Dendritic cell treated with granulocyte-macrophage colony-stimulating factor and Interleukin-4, amounts not matched to agents 40 ng/mL and 50 ng/mL, for 4 days (primary cell): ENCODE data around the gene CUEDC2.
"Not testable (repeated sequence)": the region's sequence is repeated elsewhere in the genome, so short reads cannot be mapped to it uniquely, and the experiment has no call there.

Experiments
- H3K27ac Mint-ChIP-seq: one replicate; pipeline ENCODE4 v1.8.0; 2022; ENCODE audit warnings: mild to moderate bottlenecking, mixed read lengths
- H3K27me3 Mint-ChIP-seq: one replicate; pipeline ENCODE4 v1.8.0; 2022; ENCODE audit warnings: mild to moderate bottlenecking, mixed read lengths
- H3K36me3 Mint-ChIP-seq: one replicate; pipeline ENCODE4 v1.8.0; 2022; ENCODE audit warnings: low read depth, mixed read lengths
- H3K4me1 Mint-ChIP-seq: one replicate; pipeline ENCODE4 v1.8.0; 2022; ENCODE audit warnings: low read depth, mixed read lengths
- H3K4me3 Mint-ChIP-seq: one replicate; pipeline ENCODE4 v1.8.0; 2022; ENCODE audit warnings: mild to moderate bottlenecking, moderate library complexity, mixed read lengths
- H3K9me3 Mint-ChIP-seq: one replicate; pipeline ENCODE4 v1.8.0; 2022; ENCODE audit warnings: mixed read lengths
- intact Hi-C: fragments of 100-400 bp; cut with micrococcal nuclease; formaldehyde crosslinking; loops from one replicate; pipeline ENCODE4 v1.15.0; 2022

CUEDC2 gene

DNA sequence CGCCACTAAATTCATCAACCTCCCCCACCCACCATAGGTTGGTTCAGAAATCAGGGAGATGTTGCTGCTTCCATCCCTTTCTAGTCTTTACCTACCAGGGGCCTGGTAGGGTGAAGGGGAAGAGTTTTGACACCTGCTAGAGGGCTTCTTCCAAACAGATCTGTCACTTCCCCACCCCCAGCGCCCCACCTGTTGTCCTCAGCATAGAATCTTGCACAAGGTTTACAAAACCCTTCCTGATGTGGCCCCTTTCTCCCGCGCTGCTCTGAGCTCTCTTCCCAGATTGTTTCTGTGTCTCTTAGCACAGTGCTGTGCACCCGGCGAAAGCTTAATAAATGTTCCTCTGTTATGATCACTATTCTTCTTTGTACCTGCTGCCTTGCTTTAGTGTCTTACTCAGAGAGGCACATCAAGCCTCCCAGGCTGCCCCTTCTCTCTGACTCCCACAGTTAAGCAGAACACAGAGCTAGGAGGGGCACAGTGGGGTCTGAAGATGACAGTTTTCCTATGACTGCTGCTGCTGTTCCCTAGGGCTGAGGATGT lies 30.2 kb upstream of the CUEDC2 start:
- peaks cover 40% of the 10 kb centered on the region for H3K4me1 Mint-ChIP-seq
- no peak overlapping the region for H3K27ac Mint-ChIP-seq
- peaks cover 20% of the 10 kb centered on the region for H3K27me3 Mint-ChIP-seq
- intact Hi-C loops, result no loop called here
- H3K36me3 Mint-ChIP-seq, result peaks cover 6% of the 10 kb centered on the region
- no peaks in the 10 kb centered on the region for H3K9me3 Mint-ChIP-seq
- H3K4me3 Mint-ChIP-seq, result no peak overlapping the region

DNA sequence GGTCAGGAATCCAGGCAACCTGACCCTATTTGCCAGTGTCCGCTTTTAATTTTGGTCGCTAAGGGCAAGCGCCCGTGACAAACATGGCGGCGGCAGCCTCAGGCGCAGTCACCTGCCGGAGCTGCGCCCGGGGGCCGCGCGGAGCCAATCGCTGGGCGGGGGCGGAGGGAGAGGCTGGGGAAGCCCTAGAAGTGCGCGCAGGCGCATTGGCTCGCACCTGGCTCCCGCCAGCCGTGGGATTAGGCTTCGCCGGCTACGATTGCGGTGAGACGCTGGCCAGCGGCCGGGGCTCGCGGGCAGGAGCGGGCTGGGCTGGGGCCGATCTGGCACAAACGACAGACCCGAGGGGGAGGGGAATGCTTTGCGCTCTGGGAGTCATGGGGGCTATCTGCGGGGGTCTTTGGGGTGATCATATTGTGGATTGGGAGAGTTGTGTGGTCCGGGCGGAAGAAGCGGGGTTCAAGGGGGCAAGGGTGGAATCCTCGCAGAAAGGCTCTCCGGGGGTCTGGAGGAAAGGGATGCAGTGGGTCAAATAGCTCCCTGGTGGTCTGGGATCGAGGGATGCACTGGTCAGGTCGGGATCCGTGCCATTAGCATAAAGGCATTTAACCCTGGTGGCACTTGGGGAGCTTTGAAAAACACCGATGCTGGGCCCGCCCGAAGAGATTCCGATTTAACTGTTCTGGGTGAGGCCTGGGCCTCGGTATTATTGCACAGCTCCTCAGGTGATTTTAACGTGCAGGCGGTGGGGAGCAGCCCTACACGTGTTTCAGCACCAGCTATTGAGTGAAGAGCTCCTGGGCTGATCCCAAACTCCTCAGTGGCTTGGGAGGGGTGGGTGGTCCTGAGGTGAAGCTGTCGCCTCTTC lies 29.0 kb upstream of the CUEDC2 start:
- no peaks in the 10 kb centered on the region for H3K9me3 Mint-ChIP-seq
- H3K4me3 Mint-ChIP-seq, result peak overlapping the region; percentile 85
- peaks cover 34% of the 10 kb centered on the region for H3K4me1 Mint-ChIP-seq
- H3K36me3 Mint-ChIP-seq, result peaks cover 6% of the 10 kb centered on the region
- intact Hi-C loops, result no loop called here
- H3K27me3 Mint-ChIP-seq, result peaks cover 20% of the 10 kb centered on the region
- H3K27ac Mint-ChIP-seq, result peak overlapping the region; percentile 89

DNA sequence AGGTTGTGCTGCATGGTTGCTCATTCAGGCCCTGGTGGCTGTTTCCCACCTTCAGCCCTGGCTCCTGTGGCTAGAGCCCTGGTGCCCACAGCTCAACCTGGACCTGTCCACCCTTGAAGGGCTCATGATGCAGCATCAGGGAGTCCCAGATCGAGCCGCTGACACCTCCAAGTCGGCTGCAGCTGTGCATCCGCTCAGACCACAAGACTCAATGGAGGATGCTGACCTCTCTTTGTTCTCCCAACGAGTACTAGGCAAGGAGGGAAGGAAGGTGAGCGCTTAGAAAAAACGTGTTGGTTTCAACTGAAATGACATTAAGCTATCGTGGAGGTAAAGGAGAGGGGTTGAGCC lies 28.4 kb upstream of the CUEDC2 start:
- H3K27ac Mint-ChIP-seq, result peak overlapping the region; percentile 89
- no peaks in the 10 kb centered on the region for H3K9me3 Mint-ChIP-seq
- H3K27me3 Mint-ChIP-seq, result peaks cover 20% of the 10 kb centered on the region
- H3K4me3 Mint-ChIP-seq, result peak overlapping the region; percentile 85
- intact Hi-C loops, result no loop called here
- H3K36me3 Mint-ChIP-seq, result peaks cover 6% of the 10 kb centered on the region
- H3K4me1 Mint-ChIP-seq, result peaks cover 40% of the 10 kb centered on the region

DNA sequence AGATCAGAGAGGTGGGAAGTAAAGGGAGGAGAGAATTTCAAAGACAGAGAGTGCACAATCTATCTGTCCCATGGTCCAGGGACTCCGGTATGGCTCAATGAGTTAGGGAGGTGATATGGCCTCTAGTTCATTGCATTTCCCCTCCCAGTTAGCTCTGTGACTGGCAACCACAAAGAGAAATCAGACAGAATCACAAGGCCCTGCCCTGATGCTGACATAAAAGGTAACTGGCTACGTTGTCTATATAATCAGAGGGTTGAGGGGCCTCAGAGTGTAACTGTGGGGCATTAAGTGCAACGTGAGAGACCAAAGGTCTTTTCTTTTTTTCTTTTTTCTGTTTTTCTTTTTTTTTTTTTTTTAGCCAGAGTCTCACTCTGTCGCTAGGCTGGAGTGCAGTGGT lies 26.3 kb upstream of the CUEDC2 start:
- Mint-ChIP-seq H3K27ac (no peak overlapping the region), H3K4me3 (no peak overlapping the region), H3K36me3 (peaks cover 6% of the 10 kb centered on the region), H3K27me3 (peaks cover 20% of the 10 kb centered on the region), H3K4me1 (peaks cover 52% of the 10 kb centered on the region), H3K9me3 (no peaks in the 10 kb centered on the region)
- intact Hi-C loops, result no loop called here

DNA sequence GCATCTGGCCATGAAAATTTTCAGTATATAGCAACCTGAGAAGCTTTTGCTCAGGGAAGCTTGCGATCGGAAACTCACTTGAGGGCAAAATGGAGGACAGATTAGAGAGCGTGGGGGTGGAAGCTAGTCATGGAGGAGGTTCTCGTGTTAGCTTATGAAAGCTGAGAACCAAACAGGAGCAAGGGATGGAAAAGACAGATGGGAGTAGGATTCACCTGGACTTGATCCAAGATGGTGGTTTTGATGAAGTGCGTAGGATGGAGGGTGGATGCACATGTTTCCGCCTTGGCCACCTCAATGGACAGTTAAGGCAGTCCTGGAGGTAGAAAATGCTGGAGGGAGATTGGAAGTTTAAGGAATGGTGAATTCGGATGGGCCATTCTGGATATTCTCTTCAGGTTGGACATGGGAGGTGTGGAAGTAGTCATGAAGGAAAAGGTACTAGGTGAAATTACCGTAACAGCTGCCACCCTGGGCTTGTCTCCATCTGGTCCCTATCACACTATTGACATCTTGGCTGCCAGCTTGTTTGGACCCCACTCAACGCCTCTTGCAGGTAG lies 25.3 kb upstream of the CUEDC2 start:
- H3K27me3 Mint-ChIP-seq, result peaks cover 11% of the 10 kb centered on the region
- H3K4me1 Mint-ChIP-seq, result peaks cover 52% of the 10 kb centered on the region
- no peak overlapping the region for H3K27ac Mint-ChIP-seq
- intact Hi-C loops, result no loop called here
- H3K36me3 Mint-ChIP-seq, result peaks cover 12% of the 10 kb centered on the region
- no peak overlapping the region for H3K4me3 Mint-ChIP-seq
- no peaks in the 10 kb centered on the region for H3K9me3 Mint-ChIP-seq

DNA sequence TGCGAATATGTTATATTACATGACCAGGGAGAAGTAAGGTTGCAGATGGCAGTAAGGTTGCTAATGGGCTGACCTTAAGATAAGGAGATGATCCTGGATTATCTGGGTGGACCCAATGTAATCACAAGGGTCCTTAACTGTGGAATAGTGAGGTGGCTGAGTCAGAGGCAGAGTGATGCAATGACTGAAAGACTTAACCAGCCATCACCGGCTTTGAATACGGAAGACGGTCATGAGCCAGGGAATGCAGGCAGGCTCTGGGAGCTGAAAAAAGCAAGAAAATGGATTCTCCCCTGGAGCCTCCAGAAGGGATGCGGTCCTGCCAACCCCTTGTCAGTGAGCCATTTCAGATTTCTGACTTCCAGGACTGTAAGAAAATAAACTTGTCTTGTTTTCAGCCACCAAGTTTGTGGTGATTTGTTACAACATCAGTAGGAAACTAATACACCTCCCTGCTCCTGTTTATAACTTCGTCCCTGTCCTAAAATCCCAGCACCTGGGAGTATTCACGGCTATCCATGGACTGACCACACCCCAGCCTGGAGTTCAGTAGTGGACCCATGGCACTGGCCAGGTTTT lies 23.6 kb upstream of the CUEDC2 start:
- peaks cover 5% of the 10 kb centered on the region for H3K36me3 Mint-ChIP-seq
- intact Hi-C loops, result no loop called here

DNA sequence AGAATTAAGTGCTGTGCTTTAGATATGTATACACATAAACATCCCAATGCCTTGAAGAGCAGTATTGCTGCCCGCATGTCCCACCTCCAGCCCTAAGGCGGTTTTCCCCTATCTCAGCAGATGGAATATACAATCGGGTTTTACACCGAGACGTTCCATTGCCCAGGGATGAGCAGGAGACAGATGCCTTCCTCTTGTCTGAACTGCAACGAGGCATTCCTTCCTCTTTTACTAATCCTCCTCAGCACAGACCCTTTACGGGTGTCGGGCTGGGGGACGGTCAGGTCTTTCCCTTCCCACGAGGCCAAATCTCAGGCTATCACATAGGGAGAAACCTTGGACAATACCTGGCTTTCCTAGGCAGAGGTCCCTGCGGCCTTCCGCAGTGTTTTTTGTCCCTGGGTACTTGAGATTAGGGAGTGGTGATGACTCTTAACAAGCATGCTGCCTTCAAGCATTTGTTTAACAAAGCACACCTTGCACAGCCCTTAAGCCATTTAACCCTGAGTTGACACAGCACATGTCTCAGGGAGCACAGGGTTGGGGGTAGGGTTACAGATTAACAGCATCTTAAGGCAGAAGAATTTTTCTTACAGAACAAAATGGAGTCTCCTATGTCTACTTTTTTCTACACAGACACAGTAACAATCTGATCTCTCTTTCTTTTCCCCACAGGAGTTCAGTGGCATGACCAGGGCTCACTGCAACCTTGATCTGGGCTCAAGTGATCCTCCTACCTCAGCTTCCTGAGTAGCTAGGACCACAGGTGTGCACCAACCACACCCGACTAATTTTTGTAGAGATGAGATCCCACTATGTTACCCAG lies 22.5 kb upstream of the CUEDC2 start:
- H3K36me3 Mint-ChIP-seq, H3K9me3 Mint-ChIP-seq, H3K4me3 Mint-ChIP-seq, H3K27me3 Mint-ChIP-seq, intact Hi-C loops: not testable (repeated sequence)
- H3K27ac Mint-ChIP-seq, result peak overlapping the region; percentile 89
- H3K4me1 Mint-ChIP-seq, result peaks cover 52% of the 10 kb centered on the region

More for the DNA sequence above, 23.6 kb upstream of the CUEDC2 start:
- peaks cover 52% of the 10 kb centered on the region for H3K4me1 Mint-ChIP-seq
- H3K4me3 Mint-ChIP-seq, result no peak overlapping the region
- H3K27ac Mint-ChIP-seq, result no peak overlapping the region
- no peaks in the 10 kb centered on the region for H3K27me3 Mint-ChIP-seq
- H3K9me3 Mint-ChIP-seq, result no peaks in the 10 kb centered on the region

DNA sequence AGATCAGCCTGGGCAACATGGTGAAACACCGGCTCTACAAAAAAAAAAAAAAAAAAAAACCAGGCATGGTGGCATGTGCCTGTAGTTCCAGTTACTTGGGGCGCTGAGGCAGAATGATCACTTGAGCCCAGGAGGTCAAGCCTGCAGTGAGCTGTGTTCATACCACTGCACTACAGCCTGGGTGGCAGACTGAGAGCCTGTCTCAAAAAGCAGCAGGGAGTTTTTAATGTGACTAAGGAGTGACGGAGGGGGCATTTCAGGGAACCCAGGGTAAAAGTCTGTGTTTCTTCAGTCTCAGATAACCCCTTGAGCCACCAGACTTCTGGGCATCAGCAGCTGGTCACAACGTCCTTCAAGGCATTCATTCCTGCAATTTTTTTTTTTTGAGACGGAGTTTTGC lies 21.1 kb upstream of the CUEDC2 start:
- Mint-ChIP-seq H3K27ac (peak overlapping the region; percentile 89), H3K9me3 (no peaks in the 10 kb centered on the region), H3K4me1 (peaks cover 61% of the 10 kb centered on the region), H3K4me3 (no peak overlapping the region), H3K36me3 (peaks cover 11% of the 10 kb centered on the region), H3K27me3 (no peaks in the 10 kb centered on the region)
- intact Hi-C loops, result loop anchor here (1.0 to 2.0 kb wide), 2 partner anchors 21 to 26 kb away; partner anchors contain the start of gene CUEDC2

DNA sequence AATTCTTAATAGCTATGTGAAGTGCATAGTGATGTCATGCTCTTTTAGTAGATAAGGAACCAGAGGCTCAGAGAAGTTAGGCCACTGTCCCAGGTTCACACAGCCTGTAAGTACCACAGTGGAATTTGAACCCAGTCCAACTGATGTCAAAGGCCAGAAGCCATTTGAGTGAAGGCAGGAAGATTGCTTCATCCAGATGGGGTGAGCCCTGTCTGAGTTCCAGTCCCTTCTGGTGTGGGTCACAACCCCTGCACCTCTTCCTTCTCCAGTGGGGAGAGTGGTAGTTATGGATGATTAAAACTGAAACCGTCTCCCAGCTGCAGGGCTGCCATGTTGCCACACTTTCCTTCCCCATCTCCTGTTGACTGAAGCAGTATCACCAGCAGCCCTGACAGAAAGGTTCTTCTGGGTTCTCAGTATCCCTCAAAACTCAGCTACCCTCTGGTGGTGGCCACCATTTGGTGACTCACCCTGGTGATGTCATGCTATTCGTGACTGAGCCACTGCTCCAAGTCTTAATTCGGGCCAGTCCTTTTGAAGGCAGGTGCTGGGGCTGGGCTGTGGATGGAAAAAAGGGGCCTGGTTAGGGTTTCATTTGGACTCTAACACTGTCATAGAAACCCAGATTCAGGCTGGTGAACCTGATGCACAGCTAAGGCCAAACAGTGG lies 20.4 kb upstream of the CUEDC2 start:
- Mint-ChIP-seq H3K36me3 (peaks cover 11% of the 10 kb centered on the region), H3K4me3 (peak overlapping the region; percentile 61), H3K27me3 (no peaks in the 10 kb centered on the region), H3K4me1 (peaks cover 61% of the 10 kb centered on the region), H3K9me3 (no peaks in the 10 kb centered on the region), H3K27ac (peak overlapping the region; percentile 89)
- intact Hi-C loops, result loop anchor here (1.0 to 2.0 kb wide), 2 partner anchors 20 to 26 kb away; partner anchors contain the start of gene CUEDC2

DNA sequence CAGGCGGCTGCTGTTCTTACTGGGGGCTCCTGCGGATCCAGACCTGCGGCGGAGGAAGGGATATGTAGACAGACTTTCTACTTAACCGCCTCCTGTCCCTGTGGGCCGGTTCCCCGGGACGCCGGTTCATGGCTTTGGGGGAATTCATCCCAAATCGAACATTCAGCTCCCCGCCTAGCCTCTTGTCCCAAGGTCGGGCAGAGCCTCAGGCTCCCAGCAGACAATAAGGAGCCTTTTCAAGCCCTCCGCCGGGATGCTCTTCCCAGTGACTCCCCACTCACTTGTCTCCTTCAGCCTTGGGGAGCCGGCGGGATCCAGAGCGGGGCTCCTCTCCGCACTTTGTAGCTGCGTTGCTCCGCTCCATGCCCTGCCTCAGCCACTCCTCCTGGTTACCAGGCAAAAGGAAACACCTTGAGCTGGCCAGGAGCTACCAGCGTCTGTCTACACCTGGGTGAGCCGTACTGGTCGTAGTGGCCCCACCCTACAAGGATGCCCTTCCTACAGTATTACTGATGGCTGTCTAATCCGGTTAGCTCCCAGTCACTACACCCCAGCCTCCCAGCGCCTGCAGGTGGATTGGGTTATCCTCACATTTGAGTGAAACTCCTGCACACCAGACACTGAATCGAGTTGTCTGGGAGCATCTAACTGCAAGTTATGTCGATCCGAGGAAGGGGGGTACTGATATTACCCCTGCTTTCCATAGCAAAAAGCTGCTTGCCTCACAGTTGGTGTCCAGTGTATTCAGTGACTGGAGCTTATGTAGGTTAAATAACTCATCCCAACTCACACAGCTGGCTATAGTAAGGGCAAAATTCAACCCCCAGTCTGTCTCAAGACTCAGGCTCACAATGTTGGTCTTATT lies 19.0 kb upstream of the CUEDC2 start, which contains the start of gene C10orf95:
TSS of gene C10orf95 (minus strand) at position 439 of the 865 bp plus-strand sequence. CDS start 450 bp downstream, outside the sequence.
- peak within 1 kb of the TSS; percentile 89 for H3K27ac Mint-ChIP-seq
- intact Hi-C loops, result no loop called here
- peak within 1 kb of the TSS; percentile 83 for H3K4me3 Mint-ChIP-seq
- no peaks in the 10 kb centered on the region for H3K27me3 Mint-ChIP-seq
- no peaks in the 10 kb centered on the region for H3K9me3 Mint-ChIP-seq
- H3K4me1 Mint-ChIP-seq, result peaks cover 59% of the 10 kb centered on the region
- peaks cover 11% of the 10 kb centered on the region for H3K36me3 Mint-ChIP-seq

DNA sequence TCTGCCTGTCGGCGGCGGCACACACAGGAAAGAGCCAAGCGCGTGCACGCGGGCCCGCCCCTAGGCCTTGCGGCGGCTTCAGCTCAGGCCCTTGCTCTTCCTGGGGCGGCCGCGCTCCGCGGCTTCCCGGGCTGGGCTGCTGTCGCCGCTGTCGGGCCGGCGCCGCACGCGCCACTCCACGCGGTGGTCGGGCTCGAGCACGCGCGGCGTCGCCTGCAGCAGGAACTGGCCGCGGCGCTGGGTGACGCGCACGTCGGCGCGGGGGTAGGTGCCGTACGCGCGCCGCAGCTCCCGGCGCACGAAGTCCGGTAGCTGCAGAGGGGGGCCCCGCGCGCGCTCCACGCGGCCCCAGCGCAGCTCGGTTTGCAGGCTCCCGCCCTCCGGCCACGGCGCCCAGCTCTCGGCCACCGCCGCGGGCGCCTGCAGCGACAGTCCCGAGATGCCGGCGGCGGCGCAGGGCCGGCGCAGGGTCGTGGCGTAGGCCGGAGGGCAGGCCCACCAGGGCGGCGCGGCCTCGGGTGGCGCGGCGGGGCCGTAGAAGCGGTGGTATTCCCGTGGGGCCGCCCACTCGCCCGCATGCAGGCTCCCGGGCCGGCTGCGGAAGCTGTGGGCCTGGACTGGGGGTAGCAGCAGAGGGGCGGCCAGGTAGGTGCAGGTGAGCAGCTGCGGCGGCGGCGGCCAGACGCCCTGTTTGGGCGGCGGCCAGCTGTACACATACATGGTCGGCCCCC lies 18.2 kb upstream of the CUEDC2 start:
- Mint-ChIP-seq H3K36me3 (peaks cover 11% of the 10 kb centered on the region), H3K27ac (peak overlapping the region; percentile 89), H3K27me3 (no peaks in the 10 kb centered on the region), H3K4me1 (peaks cover 52% of the 10 kb centered on the region), H3K9me3 (no peaks in the 10 kb centered on the region), H3K4me3 (peak overlapping the region; percentile 83)
- intact Hi-C loops, result no loop called here

DNA sequence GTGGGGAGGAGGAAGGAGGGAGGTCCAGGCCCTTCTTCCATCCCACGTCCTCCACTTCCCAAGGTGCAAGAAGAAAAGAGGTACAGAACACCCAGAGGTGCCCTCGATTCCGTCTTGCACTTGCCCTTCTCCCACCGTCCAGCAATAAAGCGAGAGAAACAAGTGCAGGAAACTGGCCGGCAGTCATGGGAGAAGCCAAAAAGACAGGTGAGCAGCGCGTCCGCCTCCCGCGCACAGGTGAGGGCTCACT lies 17.7 kb upstream of the CUEDC2 start:
- Mint-ChIP-seq H3K27ac (peak overlapping the region; percentile 87), H3K4me3 (peak overlapping the region; percentile 83), H3K4me1 (peaks cover 52% of the 10 kb centered on the region), H3K36me3 (peaks cover 11% of the 10 kb centered on the region), H3K27me3 (no peaks in the 10 kb centered on the region), H3K9me3 (no peaks in the 10 kb centered on the region)
- intact Hi-C loops, result no loop called here
